HCT116 (cell line): Measurements from ENCODE around the gene GALNT14.

Source experiments
- ATF3 ChIP-seq: IDR thresholded peaks from 2 replicates; pipeline ENCODE4 v1.6.1; 2012
- EZH2phosphoT487 ChIP-seq: fragments of 200-600 bp; IDR thresholded peaks from 2 replicates; pipeline ENCODE4 v1.6.1; 2018; ENCODE audit warnings: antibody characterized with exemption, borderline replicate concordance

- TF ChIP-seq ATF3, result no peak
- TF ChIP-seq EZH2phosphoT487, result no peak
Observed at GRCh38 chr2:30932870-30933269, 205.4 kb downstream of the GALNT14 start.
